RWPE1 (cell line): ENCODE results near the gene UBE2E2.

ENCODE experiments used
- CTCF ChIA-PET: fragments of 350-600 bp; sonication (Branson Sonifier 250); formaldehyde crosslinking; extraction: SDS; loops from one replicate; lab custom pipeline; 2021; lab: Yijun Ruan, JAX
- POLR2A ChIA-PET: fragments of 400-600 bp; formaldehyde crosslinking; extraction: SDS; loops from one replicate; lab custom pipeline; 2020; ENCODE audit warnings: antibody characterized with exemption; ENCODE audit not compliant: low non-redundant PET; lab: Yijun Ruan, JAX
- DNase-seq: peaks from one replicate; pipeline ENCODE4 v3.0.0; 2012; ENCODE audit warnings: low spot score
- H3K27ac ChIP-seq: fragments of 450-650 bp; 2 replicates; pipeline ENCODE4 v1.5.1; 2017
- TF ChIP-seq, protein P1 (sequence below): fragments of 450-650 bp; conservative IDR thresholded peaks from 2 replicates; pipeline ENCODE4 v1.5.1; 2017; ENCODE audit warnings: low read depth, mild to moderate bottlenecking

Gene UBE2E2

DNA sequence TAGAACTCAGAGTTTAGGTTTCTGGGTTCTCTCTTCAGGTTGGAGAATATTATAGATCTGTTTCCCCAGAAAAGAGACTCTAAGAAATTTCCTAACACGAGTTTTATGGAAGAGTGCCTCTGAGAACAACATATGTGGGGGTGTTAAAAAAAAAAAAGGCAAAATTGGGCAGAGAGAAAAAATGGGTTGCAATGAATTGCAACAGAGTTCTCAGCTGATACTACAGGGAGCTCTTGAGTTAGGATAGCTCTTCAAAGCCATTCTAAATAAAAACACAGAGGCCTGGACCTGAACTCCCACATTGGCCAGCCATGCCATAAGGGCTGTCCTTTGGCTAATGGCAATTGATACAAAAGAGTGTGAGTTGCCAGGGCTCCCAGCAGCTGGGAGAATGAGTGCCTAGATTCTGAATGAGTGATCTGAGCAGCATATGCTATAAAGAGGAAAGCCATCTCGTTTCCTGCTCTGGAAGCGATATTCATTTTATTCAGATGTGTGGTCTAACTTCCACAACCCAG is 20.1 kb upstream of the UBE2E2 start:
- no peak overlapping the region for H3K27ac ChIP-seq
- TF ChIP-seq, protein P1, sequence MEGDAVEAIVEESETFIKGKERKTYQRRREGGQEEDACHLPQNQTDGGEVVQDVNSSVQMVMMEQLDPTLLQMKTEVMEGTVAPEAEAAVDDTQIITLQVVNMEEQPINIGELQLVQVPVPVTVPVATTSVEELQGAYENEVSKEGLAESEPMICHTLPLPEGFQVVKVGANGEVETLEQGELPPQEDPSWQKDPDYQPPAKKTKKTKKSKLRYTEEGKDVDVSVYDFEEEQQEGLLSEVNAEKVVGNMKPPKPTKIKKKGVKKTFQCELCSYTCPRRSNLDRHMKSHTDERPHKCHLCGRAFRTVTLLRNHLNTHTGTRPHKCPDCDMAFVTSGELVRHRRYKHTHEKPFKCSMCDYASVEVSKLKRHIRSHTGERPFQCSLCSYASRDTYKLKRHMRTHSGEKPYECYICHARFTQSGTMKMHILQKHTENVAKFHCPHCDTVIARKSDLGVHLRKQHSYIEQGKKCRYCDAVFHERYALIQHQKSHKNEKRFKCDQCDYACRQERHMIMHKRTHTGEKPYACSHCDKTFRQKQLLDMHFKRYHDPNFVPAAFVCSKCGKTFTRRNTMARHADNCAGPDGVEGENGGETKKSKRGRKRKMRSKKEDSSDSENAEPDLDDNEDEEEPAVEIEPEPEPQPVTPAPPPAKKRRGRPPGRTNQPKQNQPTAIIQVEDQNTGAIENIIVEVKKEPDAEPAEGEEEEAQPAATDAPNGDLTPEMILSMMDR: no peak
- CTCF ChIA-PET: interaction anchor here (0.6 kb wide), 1 partner anchor 486 kb away, joined by 3 read pairs; no protein-coding TSS in a partner anchor
- DNase-seq: no peak
- POLR2A ChIA-PET: no interaction called here

- no peak overlapping the region for H3K27ac ChIP-seq
- POLR2A ChIA-PET: no interaction called here
- CTCF ChIA-PET: no interaction called here
- TF ChIP-seq, protein P1: peak; percentile 44
- peak; percentile 47 for DNase-seq
These were observed 19.4 kb upstream of the UBE2E2 start for GRCh38 chr3:23183731-23184130.

GRCh38 chr3:23185861-23186260 is 17.3 kb upstream of the UBE2E2 start:
- CTCF ChIA-PET: no interaction called here
- TF ChIP-seq, protein P1: no peak
- POLR2A ChIA-PET: no interaction called here
- no peak for DNase-seq
- no peak overlapping the region for H3K27ac ChIP-seq

DNA sequence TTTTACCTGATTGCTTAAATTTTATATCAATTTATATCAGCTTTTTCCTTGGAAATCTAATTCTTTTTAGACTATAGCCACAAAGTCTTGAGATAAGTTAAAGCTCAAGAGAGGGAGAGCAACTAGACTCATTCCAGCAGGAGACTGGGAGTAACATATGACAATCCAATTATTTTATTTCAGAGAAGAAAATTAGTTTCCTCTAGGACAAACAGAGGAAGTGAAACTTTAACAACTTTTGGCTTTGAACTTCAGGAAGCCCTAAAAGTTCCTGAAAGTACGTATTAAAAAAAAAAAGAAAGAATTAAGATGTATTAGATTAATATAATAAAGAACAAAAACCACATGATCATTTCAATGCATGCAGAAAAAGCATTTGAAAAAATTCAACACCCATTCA is 13.9 kb upstream of the UBE2E2 start:
- H3K27ac ChIP-seq: no peak overlapping the region
- POLR2A ChIA-PET: no interaction called here
- CTCF ChIA-PET: no interaction called here
- DNase-seq: no peak
- TF ChIP-seq, protein P1: no peak

GRCh38 chr3:23192816-23193215 is 10.3 kb upstream of the UBE2E2 start:
- ChIA-PET POLR2A (no interaction called here), CTCF (no interaction called here)
- no peak for DNase-seq
- no peak overlapping the region for H3K27ac ChIP-seq
- TF ChIP-seq, protein P1: no peak

GRCh38 chr3:23193831-23194230 is 9.3 kb upstream of the UBE2E2 start:
- POLR2A ChIA-PET: no interaction called here

More at GRCh38 chr3:23193831-23194230, 9.3 kb upstream of the UBE2E2 start:
- H3K27ac ChIP-seq: no peak overlapping the region
- CTCF ChIA-PET: interaction anchor here (0.6 kb wide), 1 partner anchor 628 kb away, joined by 3 read pairs; no protein-coding TSS in a partner anchor
- TF ChIP-seq, protein P1: no peak
- DNase-seq: no peak
